Keratinocyte (primary cell): ENCODE results near the gene VGLL3. TPM values are rescaled to one million over a fixed set of nuclear protein-coding genes. Genes with fewer than 3 reads are reported as not detected.

Experiments used
- DNase-seq: peaks from one replicate; pipeline ENCODE4 v3.0.0-alpha.2; 2011; ENCODE audit warnings: low read depth, missing footprints, low spot score
- FAIRE-seq: peaks from 2 replicates; lab custom pipeline; 2011; peaks lifted over from hg19 to GRCh38; lab: Jason Lieb, UNC
- H2AFZ ChIP-seq: 2 replicates; pipeline ENCODE4 v1.6.0; 2012; ENCODE audit warnings: low read length, control low read depth, inconsistent platforms; ENCODE audit not compliant: control insufficient read depth
- H3K27ac ChIP-seq: 2 replicates; pipeline ENCODE4 v1.5.1; 2011; ENCODE audit warnings: low read length; ENCODE audit not compliant: control insufficient read depth, insufficient read depth
- H3K27me3 ChIP-seq: 3 replicates; pipeline ENCODE4 v1.6.0; 2011; ENCODE audit warnings: low read length; ENCODE audit not compliant: control insufficient read depth, insufficient read depth; ENCODE audit errors: extremely low read depth
- H3K36me3 ChIP-seq, 2 experiments: 2 replicates in 1 of 2; 3 replicates in 1 of 2; pipeline ENCODE4 v1.5.1; 2011; ENCODE audit warnings: low read length in 2 of 2, mild to moderate bottlenecking in 1 of 2; ENCODE audit not compliant: control insufficient read depth in 2 of 2, insufficient read depth in 2 of 2; ENCODE audit errors: extremely low read depth in 1 of 2
- H3K4me1 ChIP-seq: 3 replicates; pipeline ENCODE4 v1.5.1; 2011; ENCODE audit warnings: low read length; ENCODE audit not compliant: control insufficient read depth, insufficient read depth; ENCODE audit errors: extremely low read depth
- H3K4me2 ChIP-seq: 3 replicates; pipeline ENCODE4 v1.6.0; 2011; ENCODE audit warnings: low read depth, low read length; ENCODE audit not compliant: control insufficient read depth, insufficient read depth; ENCODE audit errors: extremely low read depth
- H3K4me3 ChIP-seq, 3 experiments: fragments of 200-600 bp in 1 of 3; sonication (generic) in 1 of 3; 2 replicates in 2 of 3; 3 replicates in 1 of 3; pipeline ENCODE4 v1.5.1; 2011 to 2016; ENCODE audit warnings: low read length in 3 of 3, mild to moderate bottlenecking in 3 of 3, control low read depth in 2 of 3, inconsistent platforms in 1 of 3, low read depth in 1 of 3, mixed read lengths in 1 of 3, mixed run types in 1 of 3, moderate library complexity in 1 of 3; ENCODE audit not compliant: control insufficient read depth in 2 of 3, insufficient read depth in 2 of 3; ENCODE audit errors: extremely low read depth in 1 of 3
- H3K79me2 ChIP-seq: 2 replicates; pipeline ENCODE4 v1.6.0; 2012; ENCODE audit warnings: low read length; ENCODE audit not compliant: control insufficient read depth, insufficient read depth
- H3K9ac ChIP-seq: 3 replicates; pipeline ENCODE4 v1.6.0; 2011; ENCODE audit warnings: low read length; ENCODE audit not compliant: control insufficient read depth, insufficient read depth; ENCODE audit errors: extremely low read depth
- H3K9me1 ChIP-seq: 3 replicates; pipeline ENCODE4 v1.6.0; 2011; ENCODE audit warnings: low read length; ENCODE audit not compliant: control insufficient read depth, insufficient read depth; ENCODE audit errors: extremely low read depth
- H3K9me3 ChIP-seq: 2 replicates; pipeline ENCODE4 v1.5.1; 2012; ENCODE audit warnings: low read depth, low read length; ENCODE audit not compliant: control insufficient read depth
- H4K20me1 ChIP-seq: 3 replicates; pipeline ENCODE4 v1.6.0; 2011; ENCODE audit warnings: low read length; ENCODE audit not compliant: control insufficient read depth, insufficient read depth; ENCODE audit errors: extremely low read depth
- EZH2 ChIP-seq: IDR thresholded peaks from one replicate; pipeline ENCODE4 v1.6.1; 2012; ENCODE audit warnings: inconsistent platforms, mild to moderate bottlenecking, low read length, moderate library complexity
- dilution Hi-C: fragments of 300-500 bp; cut with MboI; formaldehyde crosslinking; loops from one replicate; pipeline ENCODE4 v1.7.0; 2020; ENCODE audit warnings: low sequenced_read_pairs; ENCODE audit not compliant: extremely low pct_ligation_motif_present
- polyA plus RNA-seq, 5 experiments: library from polyadenylated mRNA; depleted of rRNA in 3 of 5; stranded (reverse) in 3 of 5; stranded (forward) in 1 of 5; unstranded in 1 of 5; fragments of >200 nt; gene quantifications; 1 replicate in 1 of 5; 2 replicates in 3 of 5; 3 replicates in 1 of 5; pipeline versions ENCODE4 v1.2.1 to v1.2.3, GENCODE V29; 2011 to 2012; ENCODE audit warnings: missing spikeins in 2 of 5, low read depth in 1 of 5, low replicate concordance in 1 of 5
- TF ChIP-seq, protein P1 (sequence below), 3 experiments: IDR thresholded peaks in 1 of 3; conservative IDR thresholded peaks in 1 of 3; optimal IDR thresholded peaks in 1 of 3; 2 replicates in 2 of 3; 3 replicates in 1 of 3; pipeline versions ENCODE3 to v1.5.1; 2011; ENCODE audit warnings: low read length in 3 of 3, mild to moderate bottlenecking in 3 of 3, moderate library complexity in 2 of 3, control low read depth in 1 of 3, inconsistent platforms in 1 of 3; ENCODE audit not compliant: insufficient read depth in 2 of 3; ENCODE audit errors: extremely low read depth in 1 of 3

VGLL3 gene
- polyA plus RNA-seq, 1 donor (not counting 4 experiments of a cell fraction or from before 2014, with no cell fraction given), result 2.6 TPM

DNA sequence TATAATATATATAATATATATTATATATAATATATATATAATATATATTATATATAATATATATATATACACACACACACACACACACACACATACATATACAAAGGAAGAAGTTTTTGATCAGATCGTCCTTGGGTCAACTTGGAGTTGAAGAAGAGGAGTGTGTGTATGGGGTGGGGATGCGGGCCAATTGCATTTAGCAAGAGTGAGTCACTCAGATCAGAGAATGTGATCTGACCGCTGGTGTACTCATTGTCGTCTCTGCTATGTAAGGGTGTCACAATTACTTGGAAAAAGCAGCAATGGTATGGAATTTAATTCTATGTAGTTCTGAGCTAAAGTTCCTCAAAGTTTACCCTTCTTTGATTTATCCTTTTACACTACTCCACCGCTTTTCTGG lies 4.6 kb upstream of the VGLL3 start:
- Histone ChIP-seq H3K27ac (no peak overlapping the region), H3K4me3 (no peak overlapping the region), H3K4me1 (peaks cover 4% of the 10 kb centered on the region), H3K4me2 (no peak overlapping the region), H4K20me1 (no peaks in the 10 kb centered on the region), H2AFZ (no peak overlapping the region), H3K79me2 (no peaks in the 10 kb centered on the region), H3K9me1 (no peaks in the 10 kb centered on the region), H3K36me3 (no peaks in the 10 kb centered on the region), H3K9ac (no peak overlapping the region), H3K9me3 (no peaks in the 10 kb centered on the region), H3K27me3 (peaks cover 2% of the 10 kb centered on the region)
- FAIRE-seq (peak; percentile 41), DNase-seq (no peak)
- TF ChIP-seq, protein P1, sequence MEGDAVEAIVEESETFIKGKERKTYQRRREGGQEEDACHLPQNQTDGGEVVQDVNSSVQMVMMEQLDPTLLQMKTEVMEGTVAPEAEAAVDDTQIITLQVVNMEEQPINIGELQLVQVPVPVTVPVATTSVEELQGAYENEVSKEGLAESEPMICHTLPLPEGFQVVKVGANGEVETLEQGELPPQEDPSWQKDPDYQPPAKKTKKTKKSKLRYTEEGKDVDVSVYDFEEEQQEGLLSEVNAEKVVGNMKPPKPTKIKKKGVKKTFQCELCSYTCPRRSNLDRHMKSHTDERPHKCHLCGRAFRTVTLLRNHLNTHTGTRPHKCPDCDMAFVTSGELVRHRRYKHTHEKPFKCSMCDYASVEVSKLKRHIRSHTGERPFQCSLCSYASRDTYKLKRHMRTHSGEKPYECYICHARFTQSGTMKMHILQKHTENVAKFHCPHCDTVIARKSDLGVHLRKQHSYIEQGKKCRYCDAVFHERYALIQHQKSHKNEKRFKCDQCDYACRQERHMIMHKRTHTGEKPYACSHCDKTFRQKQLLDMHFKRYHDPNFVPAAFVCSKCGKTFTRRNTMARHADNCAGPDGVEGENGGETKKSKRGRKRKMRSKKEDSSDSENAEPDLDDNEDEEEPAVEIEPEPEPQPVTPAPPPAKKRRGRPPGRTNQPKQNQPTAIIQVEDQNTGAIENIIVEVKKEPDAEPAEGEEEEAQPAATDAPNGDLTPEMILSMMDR (optimal IDR thresholded peaks at IDR 0.05 in 1 of 3, IDR thresholded peaks at IDR 0.05 in 1 of 3, conservative IDR thresholded peaks at IDR 0.05 in 1 of 3; ENCODE audit: extremely low read depth in 1 of 3, insufficient read depth in 2 of 3, low read length in 3 of 3), result no peak
- TF ChIP-seq EZH2, result no peak
- dilution Hi-C loops, result no loop called here

DNA sequence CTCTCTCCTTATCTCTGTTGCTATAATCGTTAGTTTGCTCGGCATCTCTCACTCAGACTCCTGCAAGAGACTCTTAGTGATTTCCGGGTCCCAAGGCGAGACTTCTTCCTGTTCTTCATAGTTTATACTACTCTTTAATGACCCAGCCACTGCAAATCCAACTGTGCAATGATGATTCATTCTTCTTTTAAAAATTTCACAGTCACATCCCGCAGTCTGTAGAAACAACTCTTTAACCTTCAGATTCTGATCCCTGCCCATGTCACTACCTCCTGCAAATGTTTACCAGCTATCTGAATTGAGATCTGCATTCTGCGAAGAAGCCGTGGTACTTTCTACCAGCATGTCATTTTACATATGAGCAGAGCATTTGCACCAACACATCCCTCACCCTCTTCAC lies 2.8 kb upstream of the VGLL3 start:
- H3K79me2 ChIP-seq, result no peaks in the 10 kb centered on the region
- H3K36me3 ChIP-seq, result no peaks in the 10 kb centered on the region
- DNase-seq (no peak), FAIRE-seq (no peak)
- H3K4me1 ChIP-seq, result peaks cover 7% of the 10 kb centered on the region
- H3K4me2 ChIP-seq, result no peak overlapping the region
- no peak overlapping the region for H3K9ac ChIP-seq
- dilution Hi-C loops, result no loop called here
- H3K9me1 ChIP-seq, result no peaks in the 10 kb centered on the region
- H3K27ac ChIP-seq, result no peak overlapping the region
- no peak overlapping the region for H2AFZ ChIP-seq
- peaks cover 11% of the 10 kb centered on the region for H3K27me3 ChIP-seq
- no peaks in the 10 kb centered on the region for H4K20me1 ChIP-seq
- H3K9me3 ChIP-seq, result no peaks in the 10 kb centered on the region
- H3K4me3 ChIP-seq, result no peak overlapping the region
- TF ChIP-seq, protein P1 (optimal IDR thresholded peaks at IDR 0.05 in 1 of 3, IDR thresholded peaks at IDR 0.05 in 1 of 3, conservative IDR thresholded peaks at IDR 0.05 in 1 of 3; ENCODE audit: extremely low read depth in 1 of 3, insufficient read depth in 2 of 3, low read length in 3 of 3), result no peak
- TF ChIP-seq EZH2, result no peak
